H9 (cell line): ENCODE data around the gene CDC14C. TPM values are rescaled to one million over a fixed set of nuclear protein-coding genes. Genes with fewer than 3 reads are reported as not detected.

Experiments used
- DNase-seq: peaks from one replicate; pipeline ENCODE4 v3.0.0-alpha.2; 2017
- H2AFZ ChIP-seq: one replicate; pipeline ENCODE4 v1.6.1; 2013; ENCODE audit warnings: mild to moderate bottlenecking, low read length, control low read depth, moderate library complexity
- H2AK5ac ChIP-seq: 2 replicates; pipeline ENCODE4 v1.6.1; 2013; ENCODE audit warnings: low read length, control low read depth, mixed read lengths; ENCODE audit not compliant: insufficient read length
- H2BK120ac ChIP-seq: one replicate; pipeline ENCODE4 v1.6.1; 2013; ENCODE audit warnings: low read depth, mild to moderate bottlenecking, low read length, control low read depth, inconsistent platforms; ENCODE audit not compliant: poor library complexity, severe bottlenecking
- H2BK12ac ChIP-seq: 2 replicates; pipeline ENCODE4 v1.6.1; 2013; ENCODE audit warnings: low read length, control low read depth, mixed read lengths, low read depth; ENCODE audit not compliant: insufficient read length
- H2BK15ac ChIP-seq: 2 replicates; pipeline ENCODE4 v1.6.1; 2013; ENCODE audit warnings: low read depth, low read length, control low read depth
- H2BK20ac ChIP-seq: one replicate; pipeline ENCODE4 v1.6.1; 2013; ENCODE audit warnings: low read depth, mild to moderate bottlenecking, low read length, control low read depth, inconsistent platforms; ENCODE audit not compliant: poor library complexity, severe bottlenecking
- H2BK5ac ChIP-seq: 2 replicates; pipeline ENCODE4 v1.6.1; 2013; ENCODE audit warnings: low read length, control low read depth, mixed read lengths; ENCODE audit not compliant: insufficient read length
- H3K14ac ChIP-seq: 2 replicates; pipeline ENCODE4 v1.6.1; 2013; ENCODE audit warnings: low read length, control low read depth; ENCODE audit not compliant: insufficient read depth
- H3K18ac ChIP-seq: 2 replicates; pipeline ENCODE4 v1.6.1; 2013; ENCODE audit warnings: low read depth, mild to moderate bottlenecking, mixed read lengths, low read length, control low read depth; ENCODE audit not compliant: insufficient read length
- H3K23ac ChIP-seq: 2 replicates; pipeline ENCODE4 v1.6.1; 2013; ENCODE audit warnings: low read length, control low read depth, mixed read lengths, low read depth; ENCODE audit not compliant: insufficient read length
- H3K23me2 ChIP-seq: 2 replicates; pipeline ENCODE4 v1.6.1; 2013; ENCODE audit warnings: low read depth, mild to moderate bottlenecking, mixed read lengths, low read length, control low read depth; ENCODE audit not compliant: insufficient read length, poor library complexity, severe bottlenecking
- H3K27ac ChIP-seq: 2 replicates; pipeline ENCODE4 v1.5.1; 2013; ENCODE audit warnings: low read length, control low read depth, mixed read lengths, low read depth; ENCODE audit not compliant: insufficient read length
- H3K27me3 ChIP-seq: 2 replicates; pipeline ENCODE4 v1.6.1; 2013; ENCODE audit warnings: low read length, control low read depth, inconsistent platforms; ENCODE audit not compliant: insufficient read depth
- H3K4ac ChIP-seq: 2 replicates; pipeline ENCODE4 v1.6.1; 2013; ENCODE audit warnings: low read depth, mild to moderate bottlenecking, control low read depth, inconsistent platforms, low read length, moderate library complexity
- H3K4me1 ChIP-seq: 2 replicates; pipeline ENCODE4 v1.6.1; 2013; ENCODE audit warnings: low read length, control low read depth, inconsistent platforms; ENCODE audit not compliant: insufficient read depth
- H3K4me2 ChIP-seq: 2 replicates; pipeline ENCODE4 v1.6.1; 2013; ENCODE audit warnings: low read length, control low read depth, mixed read lengths; ENCODE audit not compliant: insufficient read length, insufficient read depth
- H3K56ac ChIP-seq: 2 replicates; pipeline ENCODE4 v1.6.1; 2013; ENCODE audit warnings: low read depth, mild to moderate bottlenecking, mixed read lengths, low read length, control low read depth; ENCODE audit not compliant: insufficient read length
- H3K79me1 ChIP-seq: 2 replicates; pipeline ENCODE4 v1.6.1; 2013; ENCODE audit warnings: low read depth, mild to moderate bottlenecking, moderate library complexity, low read length, control low read depth, inconsistent platforms; ENCODE audit not compliant: insufficient read depth, poor library complexity, severe bottlenecking
- H3K79me2 ChIP-seq: 2 replicates; pipeline ENCODE4 v1.6.1; 2013; ENCODE audit warnings: low read length, control low read depth, inconsistent platforms; ENCODE audit not compliant: insufficient read depth
- H3K9ac ChIP-seq: 2 replicates; pipeline ENCODE4 v1.6.1; 2013; ENCODE audit warnings: low read length, control low read depth, mixed read lengths; ENCODE audit not compliant: insufficient read length; ENCODE audit errors: extremely low read depth
- H3K9me3 ChIP-seq: one replicate; pipeline ENCODE4 v1.6.1; 2013; ENCODE audit warnings: low read depth, low read length, inconsistent platforms; ENCODE audit not compliant: control insufficient read depth
- H3T11ph ChIP-seq: one replicate; pipeline ENCODE4 v1.6.1; 2013; ENCODE audit warnings: mild to moderate bottlenecking, low read length, control low read depth, inconsistent platforms
- H4K20me1 ChIP-seq: one replicate; pipeline ENCODE4 v1.6.1; 2013; ENCODE audit not compliant: control insufficient read depth, insufficient read length, insufficient read depth
- H4K5ac ChIP-seq: 2 replicates; pipeline ENCODE4 v1.6.1; 2013; ENCODE audit warnings: low read depth, mild to moderate bottlenecking, mixed read lengths, low read length, control low read depth; ENCODE audit not compliant: insufficient read length
- H4K8ac ChIP-seq: replicated peaks from 2 replicates; pipeline ENCODE4 v1.6.1; 2013; ENCODE audit warnings: low read length, control low read depth, mixed read lengths, low read depth; ENCODE audit not compliant: insufficient read length
- H4K91ac ChIP-seq: 2 replicates; pipeline ENCODE4 v1.6.1; 2013; ENCODE audit warnings: low read depth, mild to moderate bottlenecking, moderate library complexity, mixed read lengths, low read length, control low read depth; ENCODE audit not compliant: insufficient read length
- H3K27ac Mint-ChIP-seq, 3 experiments: 2 replicates in 2 of 3; 3 replicates in 1 of 3; pipeline ENCODE4 v1.8.0; 2020 to 2021; ENCODE audit warnings: mixed read lengths in 3 of 3, mild to moderate bottlenecking in 1 of 3, moderate library complexity in 1 of 3
- H3K27me3 Mint-ChIP-seq: 2 replicates; pipeline ENCODE4 v1.8.0; 2021; ENCODE audit warnings: low read depth, mild to moderate bottlenecking, moderate library complexity, mixed read lengths
- H3K36me3 Mint-ChIP-seq, 3 experiments: 2 replicates in 2 of 3; 3 replicates in 1 of 3; pipeline ENCODE4 v1.8.0; 2020 to 2021; ENCODE audit warnings: low read depth in 3 of 3, mixed read lengths in 3 of 3; ENCODE audit not compliant: insufficient read depth in 1 of 3
- H3K4me1 Mint-ChIP-seq, 2 experiments: 2 replicates each; pipeline ENCODE4 v1.8.0; 2020; ENCODE audit warnings: mixed read lengths in 2 of 2
- H3K4me3 Mint-ChIP-seq, 2 experiments: 2 replicates in 1 of 2; 3 replicates in 1 of 2; pipeline ENCODE4 v1.8.0; 2020 to 2021; ENCODE audit warnings: mild to moderate bottlenecking in 2 of 2, mixed read lengths in 2 of 2, moderate library complexity in 1 of 2
- H3K9me3 Mint-ChIP-seq, 2 experiments: 2 replicates in 1 of 2; 3 replicates in 1 of 2; pipeline ENCODE4 v1.8.0; 2020; ENCODE audit warnings: mild to moderate bottlenecking in 2 of 2, mixed read lengths in 2 of 2, moderate library complexity in 1 of 2
- CTCF ChIP-seq: fragments of 200-600 bp; sonication (generic); conservative IDR thresholded peaks from 3 replicates; pipeline ENCODE4 v1.8.0; 2021; ENCODE audit warnings: antibody characterized with exemption, mild to moderate bottlenecking
- WGBS: extraction: QIAGEN DNeasy Blood & Tissue Kit; methylation state at CpG from one replicate; pipeline ENCODE4 v1.1.7; 2013; ENCODE audit warnings: missing lambda C conversion rate, low lambda C conversion rate, mixed read lengths; ENCODE audit not compliant: insufficient read length; ENCODE audit errors: extremely low coverage; 5-methylcytosine and 5-hydroxymethylcytosine counted together
- total RNA-seq: library from RNA; stranded (reverse); gene quantifications from 2 replicates; pipeline ENCODE4 v1.2.1, GENCODE V29; 2021

CDC14C gene
- total RNA-seq, 1 experiment from 2014 or later = not detected

- H2BK20ac ChIP-seq = no peak overlapping the region
- no peak overlapping the region for H3K27ac ChIP-seq
- H3T11ph ChIP-seq = no peak overlapping the region
- TF ChIP-seq CTCF = no peak
- H3K23ac ChIP-seq = no peak overlapping the region
- H3K18ac ChIP-seq = no peak overlapping the region
- no peaks in the 10 kb centered on the region for H3K23me2 ChIP-seq
- no peak overlapping the region for H2AFZ ChIP-seq
- H3K4me3 Mint-ChIP-seq = no peak overlapping the region
- H2AK5ac ChIP-seq = no peak overlapping the region
- H2BK12ac ChIP-seq = no peak overlapping the region
- no peaks in the 10 kb centered on the region for H3K79me2 ChIP-seq
- no peak for DNase-seq
- no CpG with 5 or more reads among the region's 5 CpGs for WGBS
- no peak overlapping the region for H2BK15ac ChIP-seq
- no peak overlapping the region for H3K9ac ChIP-seq
- no peak overlapping the region for H2BK120ac ChIP-seq
- H3K14ac ChIP-seq = no peak overlapping the region
- H3K36me3 Mint-ChIP-seq = no peaks in the 10 kb centered on the region
- no peaks in the 10 kb centered on the region for H3K27me3 Mint-ChIP-seq
- no peaks in the 10 kb centered on the region for H3K79me1 ChIP-seq
- H3K4me1 ChIP-seq = no peaks in the 10 kb centered on the region
- H3K4me1 Mint-ChIP-seq = no peaks in the 10 kb centered on the region
- H4K91ac ChIP-seq = no peak overlapping the region
- no peak overlapping the region for H3K27ac Mint-ChIP-seq
- no peaks in the 10 kb centered on the region for H3K9me3 ChIP-seq
- no peak overlapping the region for H2BK5ac ChIP-seq
- H3K27me3 ChIP-seq = no peaks in the 10 kb centered on the region
- H3K56ac ChIP-seq = no peak overlapping the region
- H3K9me3 Mint-ChIP-seq = no peaks in the 10 kb centered on the region; a peak in 1 of 5 replicates
- no peak overlapping the region for H4K8ac ChIP-seq
- H4K5ac ChIP-seq = no peak overlapping the region
- H3K4ac ChIP-seq = no peak overlapping the region
- no peaks in the 10 kb centered on the region for H4K20me1 ChIP-seq
- H3K4me2 ChIP-seq = no peak overlapping the region
These were observed 52.5 kb downstream of the CDC14C start for GRCh38 chr7:48976850-48977249.
